HG03060 (cell line): ENCODE results near the gene SUDS3.
"Not testable (repeated sequence)": the region's sequence is repeated elsewhere in the genome, so short reads cannot be mapped to it uniquely, and the experiment has no call there.

Experiments
- ATAC-seq: cut with Tn5 transposase; IDR thresholded peaks from one replicate; pipeline ENCODE4 v1.9.1; 2021; ENCODE audit warnings: low read depth, moderate number of reproducible peaks; ENCODE audit not compliant: unreplicated experiment

SUDS3 gene, protein sequence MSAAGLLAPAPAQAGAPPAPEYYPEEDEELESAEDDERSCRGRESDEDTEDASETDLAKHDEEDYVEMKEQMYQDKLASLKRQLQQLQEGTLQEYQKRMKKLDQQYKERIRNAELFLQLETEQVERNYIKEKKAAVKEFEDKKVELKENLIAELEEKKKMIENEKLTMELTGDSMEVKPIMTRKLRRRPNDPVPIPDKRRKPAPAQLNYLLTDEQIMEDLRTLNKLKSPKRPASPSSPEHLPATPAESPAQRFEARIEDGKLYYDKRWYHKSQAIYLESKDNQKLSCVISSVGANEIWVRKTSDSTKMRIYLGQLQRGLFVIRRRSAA

DNA sequence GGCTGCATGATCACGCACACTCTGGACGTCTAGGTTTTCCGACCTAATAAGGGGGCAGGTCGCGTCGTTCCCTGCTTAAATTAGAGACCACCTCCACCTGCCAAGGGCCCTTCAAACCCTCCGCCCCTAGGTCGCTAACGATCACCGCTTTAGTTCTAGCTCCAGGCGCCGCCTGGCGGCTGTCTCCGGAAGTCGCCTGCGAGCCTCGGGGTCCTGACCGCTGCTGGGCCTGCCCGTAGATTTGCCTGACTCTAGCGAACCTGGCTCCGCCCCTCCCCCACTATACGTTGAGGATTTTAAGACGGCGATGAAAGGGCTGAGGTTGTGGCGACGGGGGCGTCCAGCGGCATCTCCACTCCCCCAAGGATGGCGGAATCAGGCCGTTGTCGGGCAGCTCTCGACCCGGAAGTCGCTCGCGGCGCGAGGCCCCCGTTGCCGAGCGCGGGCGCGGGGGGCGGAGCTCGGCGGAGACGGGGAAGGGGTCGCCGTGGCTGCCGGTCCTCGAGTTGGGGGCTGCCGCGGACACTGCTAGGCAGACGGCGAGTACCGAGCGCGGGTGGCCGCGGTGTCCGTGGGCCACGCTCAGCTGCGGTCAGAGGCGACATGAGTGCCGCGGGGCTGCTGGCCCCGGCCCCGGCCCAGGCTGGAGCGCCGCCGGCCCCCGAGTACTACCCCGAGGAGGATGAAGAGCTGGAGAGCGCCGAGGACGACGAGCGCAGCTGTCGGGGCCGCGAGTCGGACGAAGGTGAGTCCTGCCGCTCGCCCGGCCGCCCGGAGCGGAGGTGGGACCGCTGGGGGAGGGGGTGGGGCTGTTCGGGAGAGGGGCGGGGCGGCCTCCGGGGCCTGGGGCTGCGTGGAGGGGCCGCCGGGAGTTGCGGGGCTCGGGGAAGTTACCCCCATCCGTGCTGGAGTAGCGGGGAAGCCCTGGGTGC lies at the start of gene SUDS3:
TSS of gene SUDS3 (plus strand) at position 467 of the 932 bp plus-strand sequence. CDS start at position 604, 137 bp downstream.
- peak; percentile 32 for ATAC-seq

DNA sequence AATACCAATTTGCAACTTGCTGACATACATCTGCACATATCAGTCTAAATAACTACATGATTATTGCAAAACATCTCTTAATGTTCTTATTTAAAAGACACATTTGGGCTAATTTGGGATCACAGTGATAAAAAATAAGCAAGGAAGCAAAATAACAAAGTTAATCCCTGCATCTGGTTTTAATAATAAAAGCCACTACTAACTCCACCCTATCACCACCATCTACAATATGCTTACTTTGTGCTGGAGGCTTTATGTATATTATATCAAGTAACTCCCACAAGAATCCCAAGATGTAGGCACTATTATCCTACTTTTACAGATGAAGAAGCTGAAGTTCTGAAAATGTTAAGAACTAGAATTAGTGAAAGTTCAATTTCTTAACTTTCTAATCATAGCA lies 49.4 kb upstream of the SUDS3 start:
- no peak for ATAC-seq

DNA sequence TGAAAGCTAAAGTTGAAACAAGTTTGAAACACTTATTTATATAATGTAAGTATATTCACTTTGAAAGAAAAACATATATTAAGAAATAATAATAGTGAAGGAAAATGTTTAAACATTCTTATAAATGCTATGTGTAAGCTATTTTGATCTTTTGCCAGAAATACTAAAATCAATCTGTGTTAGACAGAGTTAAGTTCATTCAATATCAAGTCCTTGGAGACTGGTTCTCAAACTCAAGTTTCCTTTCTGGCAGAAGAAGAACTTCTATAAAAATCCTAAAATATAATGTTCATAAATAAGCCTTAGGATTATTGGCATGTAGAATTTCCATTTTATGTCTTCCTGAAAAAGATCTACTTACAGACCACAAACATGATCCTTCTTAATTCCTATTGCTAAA lies 49.0 kb upstream of the SUDS3 start:
- no peak for ATAC-seq

DNA sequence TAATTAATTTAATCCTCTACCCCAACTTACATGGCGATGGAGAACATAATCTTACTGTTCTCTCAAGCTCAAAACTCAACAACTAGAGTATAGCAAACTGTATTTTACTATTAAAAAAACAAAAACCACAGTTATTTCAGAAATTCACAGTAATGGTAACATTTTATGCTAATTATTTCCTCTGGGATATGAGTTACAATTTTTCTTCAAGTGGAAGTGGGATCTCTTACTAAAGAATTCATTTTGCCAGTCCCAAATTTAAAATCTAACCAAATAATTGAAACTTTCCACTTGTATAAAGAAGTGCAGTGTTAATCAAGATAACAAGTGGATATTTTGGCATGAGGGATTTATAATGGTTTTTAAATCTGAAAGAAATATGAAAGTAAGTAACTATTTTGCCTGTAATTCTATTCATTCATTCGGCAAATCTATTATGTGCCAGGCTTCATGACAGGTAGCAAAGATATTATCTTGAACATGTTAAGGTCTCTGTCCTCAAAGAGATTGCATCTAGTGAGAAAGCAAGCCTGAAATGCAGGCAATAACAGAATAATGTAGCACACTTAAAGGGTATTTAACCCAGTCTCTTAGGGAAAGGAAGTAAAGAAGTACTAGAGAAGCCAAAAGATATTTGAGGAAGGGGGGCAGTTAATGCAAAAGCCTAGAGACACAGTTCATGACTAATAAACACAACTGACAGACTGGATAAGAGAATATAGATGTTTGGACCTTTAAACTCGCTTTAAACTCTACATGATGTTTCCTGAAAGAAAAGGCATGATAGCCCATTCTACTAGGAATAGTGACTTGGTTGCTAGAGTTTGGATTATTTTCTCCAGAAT lies 47.6 kb upstream of the SUDS3 start:
- no peak for ATAC-seq

DNA sequence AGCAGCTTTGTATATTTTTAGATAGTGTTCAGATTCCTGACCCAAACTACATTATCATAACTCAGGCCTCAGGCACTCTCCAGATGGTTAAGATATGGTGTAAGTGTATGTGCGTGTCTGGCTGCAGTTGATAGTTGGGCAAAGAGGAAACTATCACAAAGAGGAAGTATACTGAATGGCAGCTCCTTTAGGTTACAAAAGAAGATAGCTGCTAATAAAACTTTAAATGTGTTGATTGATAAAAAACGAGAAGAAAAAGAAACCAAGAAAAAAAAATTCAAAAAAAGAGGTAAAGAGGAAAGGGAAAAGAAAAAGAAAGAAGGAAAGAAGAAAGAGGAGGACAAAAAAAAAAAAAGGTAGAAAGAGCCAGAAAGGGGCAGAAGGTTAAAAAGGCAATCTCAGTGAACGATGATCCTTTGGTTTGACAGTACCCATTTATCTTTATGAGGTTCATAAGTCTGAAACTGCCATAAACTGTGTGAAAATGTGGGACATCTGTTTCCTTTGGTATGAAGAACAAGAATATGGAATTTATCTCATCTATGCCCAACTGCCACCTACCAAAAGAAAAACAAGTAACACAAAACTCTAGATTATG lies 45.8 kb upstream of the SUDS3 start:
- ATAC-seq = peak; percentile 63

DNA sequence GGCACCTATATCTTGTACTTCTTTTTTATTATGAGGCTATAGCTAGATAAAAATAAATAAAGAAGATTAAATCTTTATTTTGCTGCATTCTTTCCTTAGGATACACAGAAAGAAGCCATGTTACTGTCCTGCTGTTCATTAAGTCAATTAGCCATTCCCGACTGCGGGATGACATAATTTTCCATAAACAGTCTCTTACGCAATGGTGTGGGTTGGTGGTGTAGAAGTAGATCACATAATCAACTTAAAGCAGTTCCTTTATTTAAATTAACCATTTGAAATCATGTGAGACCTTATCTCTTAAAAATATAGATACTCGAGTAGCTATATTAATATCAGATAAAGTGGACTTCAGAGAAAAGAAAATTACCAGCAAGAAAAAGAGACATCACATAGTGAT lies 43.8 kb upstream of the SUDS3 start:
- ATAC-seq = no peak

DNA sequence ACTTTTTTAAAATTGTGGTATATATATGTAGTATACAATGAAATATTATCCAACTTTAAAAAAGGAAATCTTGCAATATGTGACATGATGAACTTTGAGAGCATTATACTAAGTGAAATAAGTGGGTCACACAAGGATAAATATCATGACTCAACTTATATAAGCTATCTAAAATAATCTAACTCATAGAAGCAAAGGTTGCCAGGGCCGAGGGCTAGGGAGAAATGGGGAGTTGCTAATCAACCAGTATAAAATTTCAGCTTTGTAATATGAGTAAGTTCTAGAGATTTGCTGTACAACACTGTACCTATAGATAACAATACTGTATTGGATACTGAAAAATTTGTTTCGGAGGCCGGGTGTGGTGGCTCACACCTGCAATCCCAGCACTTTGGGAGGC lies 42.1 kb upstream of the SUDS3 start:
- ATAC-seq = no peak

DNA sequence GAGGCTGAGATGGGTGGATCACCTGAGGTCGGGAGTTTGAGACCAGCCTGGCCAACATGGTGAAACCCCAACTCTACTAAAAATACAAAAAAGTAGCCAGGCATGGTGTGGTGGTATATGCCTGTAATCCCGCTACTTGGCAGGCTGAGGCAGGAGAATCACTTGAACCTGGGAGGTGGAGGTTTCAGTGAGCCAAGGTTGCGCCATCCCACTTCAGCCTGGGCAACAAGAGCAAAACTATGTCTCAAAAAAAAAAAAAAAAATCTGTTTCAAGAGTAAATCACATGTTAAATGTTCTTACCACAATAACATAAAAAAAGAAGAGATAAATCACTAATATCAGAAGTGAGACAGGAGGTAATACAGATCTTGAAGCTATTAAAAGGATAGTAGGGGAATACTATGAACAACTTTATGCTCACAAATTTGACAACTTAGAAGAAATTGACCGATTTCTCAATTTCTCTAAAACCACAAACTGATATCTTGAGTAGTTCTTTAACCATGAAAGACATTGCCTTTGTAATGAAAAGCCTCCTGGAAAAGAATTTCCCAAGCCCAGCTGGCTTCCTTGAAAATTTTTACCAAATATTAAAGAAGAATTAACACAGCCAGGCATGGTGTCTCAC lies 41.3 kb upstream of the SUDS3 start:
- no peak for ATAC-seq

DNA sequence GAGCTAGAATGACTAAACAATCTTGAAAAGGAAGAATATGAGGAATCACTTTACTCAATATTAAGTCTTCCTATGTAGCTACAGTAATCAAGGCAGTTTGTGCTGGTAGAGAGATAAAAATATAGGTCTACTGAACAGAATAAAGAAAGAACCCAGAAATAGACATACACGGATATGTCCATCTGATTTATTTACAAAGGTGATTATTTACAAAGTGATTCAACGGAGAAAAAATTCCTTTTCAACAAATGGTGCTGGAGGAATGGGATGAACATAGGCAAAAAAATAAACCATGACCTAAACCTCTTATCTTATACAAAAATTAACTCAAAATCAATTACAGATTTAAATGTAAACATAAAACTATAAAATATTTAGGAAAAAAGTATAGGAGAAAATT lies 40.2 kb upstream of the SUDS3 start:
- no peak for ATAC-seq

DNA sequence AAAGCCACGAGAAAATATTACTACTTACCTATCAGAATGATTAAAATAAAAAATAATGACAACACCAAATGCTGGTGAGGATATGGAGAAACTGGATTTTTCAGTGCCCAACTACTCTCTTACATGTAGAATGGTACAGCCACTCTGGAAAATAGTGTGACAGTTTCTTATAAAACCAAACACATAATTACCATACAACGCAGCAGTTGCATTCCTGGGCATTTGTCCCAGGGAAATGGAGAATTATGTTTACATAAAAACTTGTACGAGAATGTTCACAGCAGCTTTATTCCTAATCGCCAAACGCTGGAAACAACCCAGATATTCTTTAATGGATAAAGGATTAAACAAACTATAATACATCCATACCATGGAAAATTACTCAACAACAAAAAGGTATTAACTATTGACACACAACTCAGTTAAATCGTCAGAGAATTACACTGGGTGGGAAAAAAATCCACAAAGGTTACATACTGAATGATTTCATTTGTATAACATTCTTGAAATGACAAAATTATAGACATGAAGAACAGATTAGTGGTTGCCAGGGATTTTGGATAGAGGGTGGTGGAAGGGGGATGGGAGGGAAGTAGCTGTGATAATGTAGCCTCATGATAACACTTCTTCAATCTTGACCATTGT lies 39.0 kb upstream of the SUDS3 start:
- ATAC-seq = no peak

DNA sequence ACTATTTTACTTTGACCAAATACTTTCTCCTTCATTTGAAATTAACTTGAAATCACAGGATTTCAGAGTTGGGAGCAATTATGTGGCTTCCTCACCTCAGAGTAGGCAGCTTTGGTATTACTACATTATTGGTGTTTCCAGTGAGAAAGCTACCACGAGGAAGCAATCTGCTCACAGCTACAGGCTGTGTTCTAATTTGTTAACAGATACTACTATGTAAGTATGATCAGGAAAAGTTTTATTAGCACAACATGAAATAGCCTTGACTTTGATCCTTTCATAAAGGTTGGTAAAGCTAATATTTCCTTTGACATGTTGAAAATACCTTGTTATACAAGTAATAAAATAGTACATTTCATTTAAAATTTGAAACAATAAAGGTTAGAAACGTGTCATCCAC lies 34.3 kb upstream of the SUDS3 start:
- ATAC-seq = no peak

DNA sequence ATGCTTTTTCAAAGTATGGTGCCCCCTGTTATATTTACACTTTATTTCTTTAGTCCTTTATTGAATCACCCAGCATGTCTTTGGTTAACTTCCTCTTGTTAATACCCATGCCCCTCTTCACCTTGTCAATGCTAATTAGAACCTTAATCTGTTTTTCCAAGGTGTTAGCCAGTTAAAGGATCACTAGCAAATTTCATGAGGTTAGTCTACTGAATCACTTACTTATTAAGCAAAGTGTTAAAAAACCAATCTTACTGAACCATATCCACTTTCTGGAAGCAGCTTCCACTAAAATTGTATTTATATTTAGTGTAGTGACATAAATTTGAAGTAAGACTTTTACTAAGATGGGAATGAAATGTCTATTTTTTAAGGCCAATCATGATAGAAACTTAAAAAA lies 31.5 kb upstream of the SUDS3 start:
- ATAC-seq = no peak

DNA sequence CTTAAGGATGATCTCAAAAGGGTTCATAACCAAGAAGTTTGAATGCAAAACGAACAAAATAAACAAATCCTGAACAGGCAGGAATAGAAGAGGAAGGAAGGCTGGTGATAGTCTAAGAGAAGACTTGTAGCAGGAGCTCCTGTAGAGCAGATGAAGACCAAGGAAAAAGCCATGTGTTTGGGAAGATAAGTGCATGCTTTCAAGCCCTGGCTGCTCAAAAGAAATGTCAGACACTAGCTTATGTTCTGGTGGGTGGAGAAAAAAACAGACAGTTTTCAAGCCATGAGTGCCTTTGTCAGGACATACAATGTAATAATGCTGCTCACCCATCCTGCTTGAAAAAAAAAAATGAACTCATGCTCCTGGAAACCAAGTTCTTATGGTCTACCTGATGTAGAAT lies 31.0 kb upstream of the SUDS3 start:
- ATAC-seq = no peak

DNA sequence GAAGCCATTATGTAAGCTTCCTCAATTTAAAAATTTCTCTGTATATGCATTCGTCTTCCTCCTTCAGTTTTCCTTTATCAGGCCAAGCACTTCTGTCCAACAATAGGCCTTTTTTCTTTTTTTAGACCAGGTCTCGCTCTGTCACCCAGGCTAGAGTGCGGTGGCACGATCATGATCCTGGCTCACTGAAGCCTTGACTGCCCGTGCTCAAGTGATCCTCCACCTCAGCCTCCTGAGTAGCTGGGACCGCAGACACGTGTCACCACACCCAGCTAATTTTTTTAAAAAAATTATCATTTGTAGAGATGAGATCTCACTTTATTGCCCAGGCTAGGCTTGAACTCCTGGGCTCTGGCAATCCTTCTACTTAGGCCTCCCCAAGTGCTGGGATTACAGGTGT lies 29.5 kb upstream of the SUDS3 start:
- peak; percentile 83 for ATAC-seq

DNA sequence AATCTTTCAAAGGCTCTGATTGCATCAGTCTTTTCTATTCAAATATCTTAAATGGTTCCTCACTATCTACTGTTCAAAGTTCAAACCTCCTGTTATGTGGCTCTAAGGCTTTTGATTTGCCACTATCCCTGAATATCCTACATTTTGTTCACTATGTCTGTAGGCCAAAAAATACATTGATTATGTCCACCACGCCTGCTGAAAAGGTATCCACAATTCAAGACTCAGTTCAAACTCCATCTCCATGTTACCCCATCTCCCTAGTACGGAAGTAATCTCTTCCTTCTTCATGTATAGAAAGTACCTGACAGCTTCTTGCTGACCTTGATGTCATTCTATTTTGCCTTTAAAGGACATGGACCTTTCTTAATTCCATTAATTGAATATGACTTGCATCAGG lies 28.4 kb upstream of the SUDS3 start:
- no peak for ATAC-seq

DNA sequence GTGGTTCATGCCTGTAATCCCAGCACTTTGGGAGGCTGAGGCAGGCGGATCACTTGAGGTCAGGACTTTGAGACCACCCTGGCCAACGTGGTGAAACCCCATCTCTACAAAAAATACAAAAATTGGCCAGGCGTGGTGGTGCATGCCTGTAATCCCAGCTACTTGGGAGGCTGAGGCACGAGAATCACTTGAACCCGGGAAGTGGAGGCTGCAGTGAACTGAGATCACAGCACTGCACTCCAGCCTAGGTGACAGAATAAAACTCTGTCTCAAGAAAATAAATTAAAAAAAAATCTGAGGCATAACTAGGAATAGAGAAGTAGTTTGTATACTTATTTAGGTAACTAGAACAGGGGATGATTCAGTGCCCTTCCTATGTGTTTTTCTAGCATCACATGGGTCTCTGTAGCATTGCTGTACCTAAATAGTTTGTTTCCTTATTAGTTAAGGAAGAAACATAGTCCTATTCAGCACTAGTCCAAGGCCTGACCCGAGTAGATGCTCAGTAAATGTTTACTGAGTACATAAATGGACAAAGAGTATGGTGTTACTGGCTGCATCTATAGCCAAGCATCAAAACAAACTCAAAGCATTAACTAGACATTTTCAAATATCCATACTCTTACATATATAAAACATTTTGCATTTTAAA lies 25.3 kb upstream of the SUDS3 start:
- ATAC-seq = no peak

DNA sequence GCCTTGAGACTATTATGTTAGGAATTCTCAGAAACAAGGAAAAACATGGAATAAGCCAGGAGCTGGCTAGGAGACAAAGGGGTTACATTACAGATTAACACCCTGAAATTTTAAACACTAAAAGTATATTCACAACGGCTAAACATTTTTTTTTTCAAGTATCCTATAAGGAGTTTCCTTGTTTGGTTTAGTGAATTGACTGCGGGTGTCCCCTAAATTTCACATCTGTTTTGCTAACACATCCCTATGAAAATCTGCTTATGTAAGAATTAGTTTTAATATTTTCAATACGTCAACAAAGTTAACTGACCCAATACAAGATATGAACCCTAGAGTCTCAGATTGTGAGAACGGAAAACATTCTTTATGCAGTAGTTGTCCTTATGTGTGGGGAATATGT lies 22.6 kb upstream of the SUDS3 start:
- ATAC-seq = no peak

DNA sequence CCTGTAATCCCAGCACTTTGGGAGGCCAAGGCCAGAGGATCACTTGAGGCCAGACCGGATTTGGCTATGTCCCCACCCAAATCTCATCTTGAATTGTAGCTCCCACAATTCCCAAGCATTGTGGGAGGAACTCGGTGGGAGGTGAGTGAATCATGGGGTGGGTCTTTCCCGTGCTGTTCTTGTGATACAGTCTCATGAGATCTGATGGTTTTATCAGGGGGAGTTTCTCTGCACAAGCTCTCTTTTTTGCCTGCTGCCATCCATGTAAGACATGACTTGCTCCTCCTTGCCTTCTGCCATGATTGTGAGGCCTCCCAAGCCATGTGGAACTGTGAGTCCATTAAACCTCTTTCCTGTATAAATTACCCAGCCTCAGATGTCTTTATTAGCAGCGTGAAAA lies 21.9 kb upstream of the SUDS3 start:
- ATAC-seq = not testable (repeated sequence)

DNA sequence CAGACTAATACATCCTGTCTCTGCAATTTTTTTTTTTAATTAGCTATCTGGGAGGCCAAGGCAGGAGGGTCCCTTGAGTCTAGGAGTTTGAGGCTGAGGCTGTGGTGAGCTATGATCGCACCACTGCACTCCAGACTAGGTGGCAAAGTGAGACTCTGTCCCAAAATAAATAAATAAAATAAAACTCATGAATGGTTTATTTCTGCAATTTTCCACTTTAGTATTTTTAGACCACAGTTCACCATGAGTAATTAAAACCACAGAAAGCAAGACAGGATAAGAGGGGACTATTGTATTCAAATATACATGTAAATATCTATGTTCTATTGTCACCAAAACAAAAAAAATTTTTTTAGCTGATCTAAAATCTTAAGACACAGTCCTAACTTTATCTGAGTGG lies 21.5 kb upstream of the SUDS3 start:
- no peak for ATAC-seq
